GM19463 (cell line): ENCODE data around the gene ACSL6.
"Not testable (repeated sequence)": the region's sequence is repeated elsewhere in the genome, so short reads cannot be mapped to it uniquely, and the experiment has no call there.

ENCODE experiments used
- ATAC-seq: cut with Tn5 transposase; IDR thresholded peaks from one replicate; pipeline ENCODE4 v1.9.1; 2021; ENCODE audit warnings: mild to moderate bottlenecking, moderate library complexity; ENCODE audit not compliant: unreplicated experiment

ACSL6 gene

GRCh38 chr5:131950706-131951105 lies 60.8 kb downstream of the ACSL6 start:
- ATAC-seq: no peak

GRCh38 chr5:131947445-131947844 lies 64.0 kb downstream of the ACSL6 start:
- no peak for ATAC-seq

GRCh38 chr5:131945551-131946168 lies 65.8 kb downstream of the ACSL6 start, which contains the start of gene MEIKIN:
Gene MEIKIN, minus strand, starts transcription at chr5:131945663. Its CDS starts 158 bp downstream, at chr5:131945505.
- no peak for ATAC-seq

- no peak for ATAC-seq
These were observed 66.5 kb downstream of the ACSL6 start for GRCh38 chr5:131944702-131945550.

GRCh38 chr5:131943916-131944315 lies 67.5 kb downstream of the ACSL6 start:
- no peak for ATAC-seq

- no peak for ATAC-seq
These were observed 69.4 kb downstream of the ACSL6 start for GRCh38 chr5:131942016-131942415.

- ATAC-seq: no peak
These were observed 71.6 kb downstream of the ACSL6 start for GRCh38 chr5:131939690-131940345.

- no peak for ATAC-seq
These were observed 79.2 kb downstream of the ACSL6 start for GRCh38 chr5:131932235-131932634.

GRCh38 chr5:131928957-131929356 lies 82.5 kb downstream of the ACSL6 start:
- ATAC-seq: no peak

GRCh38 chr5:131926168-131926567 lies 85.3 kb downstream of the ACSL6 start:
- no peak for ATAC-seq

GRCh38 chr5:131916481-131916880 lies 95.0 kb downstream of the ACSL6 start:
- ATAC-seq: no peak

- ATAC-seq: no peak
These were observed 97.0 kb downstream of the ACSL6 start for GRCh38 chr5:131914472-131914871.

GRCh38 chr5:131913603-131914002 lies 97.9 kb downstream of the ACSL6 start:
- no peak for ATAC-seq

GRCh38 chr5:131906668-131907067 lies 104.8 kb downstream of the ACSL6 start:
- ATAC-seq: no peak

- ATAC-seq: not testable (repeated sequence)
These were observed 109.2 kb downstream of the ACSL6 start for GRCh38 chr5:131902266-131902665.
